Measurements from ENCODE around the gene RSPH6A. TPM values are rescaled to one million over a fixed set of nuclear protein-coding genes. Genes with fewer than 3 reads are reported as not detected.

RSPH6A gene
- polyA plus RNA-seq, 1 of the 3 experiments (the other 2 are of a cell fraction) = 0.02 TPM

DNA sequence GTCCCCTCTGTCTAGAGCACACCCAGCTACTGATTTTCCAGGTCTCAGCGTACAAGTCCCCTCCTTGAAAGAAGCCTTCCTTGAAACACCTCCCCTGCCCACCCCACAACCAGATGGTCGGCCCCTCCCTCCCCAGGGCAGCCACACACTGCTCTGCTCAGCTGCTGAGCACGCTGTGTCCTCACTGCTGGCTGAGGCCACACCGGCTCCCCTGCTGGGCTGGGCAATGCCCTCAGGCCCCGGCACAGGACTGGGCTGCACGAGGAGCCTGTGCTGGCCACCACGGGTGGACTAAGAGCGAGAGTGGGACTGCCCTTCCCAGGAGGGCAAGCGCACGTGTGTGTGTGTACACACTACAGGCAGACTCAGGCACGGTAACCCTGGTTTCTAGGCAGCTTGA lies 11.8 kb upstream of the RSPH6A start:
- Histone ChIP-seq H3K36me3 (replicated peaks in 1 of 2; ENCODE audit: control insufficient read depth in 1 of 2, insufficient read depth in 2 of 2, low read length in 1 of 2) (peaks cover 8 to 83% of the 10 kb centered on the region in 2 experiments), H3K9ac (no peak overlapping the region), H3K4me2 (no peak overlapping the region), H3K27me3 (ENCODE audit: insufficient read depth) (no peaks in the 10 kb centered on the region), H3K27ac (ENCODE audit: low read depth in 2 of 2, low read length in 1 of 2) (peak overlapping the region in 1 of 2 experiments; percentile 60; a peak in 1 of 4 replicates), H3K79me2 (ENCODE audit: insufficient read depth) (no peaks in the 10 kb centered on the region), H3F3A (replicated peaks; ENCODE audit: insufficient read depth) (no peaks in the 10 kb centered on the region), H4K20me1 (ENCODE audit: insufficient read depth) (no peaks in the 10 kb centered on the region), H2AFZ (ENCODE audit: low read depth) (no peak overlapping the region), H3K4me1 (ENCODE audit: control insufficient read depth in 1 of 2, insufficient read depth in 2 of 2, low read depth in 1 of 2, low read length in 1 of 2) (peaks cover 0 to 17% of the 10 kb centered on the region in 2 experiments; a peak in 1 of 4 replicates), H3K9me3 (no peaks in the 10 kb centered on the region), H3K4me3 (ENCODE audit: low read depth in 2 of 2, low read length in 1 of 2) (no peak overlapping the region), H3K9me2 (no peaks in the 10 kb centered on the region)
- TF ChIP-seq, protein P1, sequence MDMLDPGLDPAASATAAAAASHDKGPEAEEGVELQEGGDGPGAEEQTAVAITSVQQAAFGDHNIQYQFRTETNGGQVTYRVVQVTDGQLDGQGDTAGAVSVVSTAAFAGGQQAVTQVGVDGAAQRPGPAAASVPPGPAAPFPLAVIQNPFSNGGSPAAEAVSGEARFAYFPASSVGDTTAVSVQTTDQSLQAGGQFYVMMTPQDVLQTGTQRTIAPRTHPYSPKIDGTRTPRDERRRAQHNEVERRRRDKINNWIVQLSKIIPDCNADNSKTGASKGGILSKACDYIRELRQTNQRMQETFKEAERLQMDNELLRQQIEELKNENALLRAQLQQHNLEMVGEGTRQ (IDR thresholded peaks at IDR 0.05; ENCODE audit: borderline replicate concordance, low read depth, low read length) = no peak
- peak; percentile 90; the same call in 1 of the 2 replicates for TF ChIP-seq MXI1 (IDR thresholded peaks at IDR 0.05; ENCODE audit: low read depth, low read length)
- POLR2A ChIA-PET = interaction anchor here (1.2 to 1.5 kb wide), 2 partner anchors 10 to 59 kb away, joined by 3 to 9 read pairs; partner anchors contain the start of gene IRF2BP1
- WGBS (ENCODE audit: low lambda C conversion rate) = 80% methylated on average over 11 of the region's 11 CpGs
- DNase-seq = peak; percentile 76
- CTCF ChIA-PET = interaction anchor here (0.9 to 10.9 kb wide), 10 partner anchors 11 to 57 kb away, joined by 3 to 137 read pairs (median 4); partner anchors contain the start of genes DMWD, FOXA3 and RSPH6A

DNA sequence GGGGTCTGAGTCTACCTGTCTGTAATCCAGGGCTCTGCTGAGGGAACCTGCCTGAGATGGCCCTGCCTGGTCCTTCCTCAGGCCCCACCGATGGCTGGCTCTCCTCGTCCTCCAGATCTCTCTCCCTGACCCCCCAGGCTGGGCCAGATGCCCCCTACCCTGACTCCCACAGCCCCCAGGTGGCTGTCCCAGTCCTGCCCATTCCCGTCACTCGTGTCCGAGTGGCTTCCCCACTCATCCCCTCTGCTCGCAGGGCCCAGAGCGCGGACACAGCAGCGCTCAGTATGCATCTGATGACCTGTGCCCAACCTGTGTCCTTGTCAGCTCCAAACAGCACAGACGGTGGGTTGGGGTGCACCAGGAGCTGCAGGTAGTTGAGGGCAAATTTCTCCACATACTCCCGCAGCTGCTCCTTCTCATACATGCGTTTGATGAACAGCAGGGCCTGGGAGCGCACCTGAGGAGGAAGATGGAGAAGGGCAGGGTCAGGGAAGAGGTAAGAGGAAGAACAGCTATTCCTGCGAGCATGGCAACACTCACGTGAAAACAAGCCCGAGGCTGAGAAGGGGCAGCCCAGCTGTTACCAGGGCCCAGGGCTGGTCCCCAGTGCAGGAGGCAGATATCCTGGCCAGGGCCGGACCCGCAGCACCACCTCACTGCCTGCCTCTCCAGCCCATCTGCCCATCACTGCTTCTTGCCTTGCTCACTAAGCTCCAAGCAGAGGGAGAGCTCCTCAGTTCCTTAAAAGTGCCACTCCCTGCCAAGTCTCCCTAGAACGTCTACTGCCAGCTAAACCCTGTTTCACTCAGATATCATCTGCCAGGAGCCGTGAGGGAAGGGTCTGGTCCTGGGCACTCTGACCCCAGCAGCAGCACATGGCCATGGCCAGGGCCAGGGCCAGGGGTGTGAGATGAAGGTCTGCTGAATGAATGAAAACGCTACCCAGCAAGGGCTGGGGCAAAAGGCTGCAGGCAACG lies 11.1 kb upstream of the RSPH6A start:
- no peaks in the 10 kb centered on the region for H3K79me2 ChIP-seq (ENCODE audit: insufficient read depth)
- no peak overlapping the region for H2AFZ ChIP-seq (ENCODE audit: low read depth)
- H3K4me2 ChIP-seq = no peak overlapping the region
- no peak overlapping the region for H3K4me3 ChIP-seq (ENCODE audit: low read depth in 2 of 2, low read length in 1 of 2)
- no peaks in the 10 kb centered on the region for H3K27me3 ChIP-seq (ENCODE audit: insufficient read depth)
- no peaks in the 10 kb centered on the region for H3K9me3 ChIP-seq
- CTCF ChIA-PET = interaction anchor here (0.9 to 10.9 kb wide), 8 partner anchors 10 to 56 kb away, joined by 3 to 137 read pairs (median 4); partner anchors contain the start of genes DMWD and RSPH6A
- POLR2A ChIA-PET = interaction anchor here (1.2 to 1.5 kb wide), 2 partner anchors 9 to 60 kb away, joined by 3 to 9 read pairs; partner anchors contain the start of gene IRF2BP1
- peaks cover 0 to 17% of the 10 kb centered on the region in 2 experiments; a peak in 1 of 4 replicates for H3K4me1 ChIP-seq (ENCODE audit: control insufficient read depth in 1 of 2, insufficient read depth in 2 of 2, low read depth in 1 of 2, low read length in 1 of 2)
- H3K27ac ChIP-seq (ENCODE audit: low read depth in 2 of 2, low read length in 1 of 2) = peak overlapping the region in 1 of 2 experiments; percentile 34; a peak in 1 of 4 replicates
- no peaks in the 10 kb centered on the region for H3F3A ChIP-seq (replicated peaks; ENCODE audit: insufficient read depth)
- peaks cover 8 to 81% of the 10 kb centered on the region in 2 experiments for H3K36me3 ChIP-seq (replicated peaks in 1 of 2; ENCODE audit: control insufficient read depth in 1 of 2, insufficient read depth in 2 of 2, low read length in 1 of 2)
- peak; percentile 70 for DNase-seq
- 83% methylated on average over 22 of the region's 22 CpGs for WGBS (ENCODE audit: low lambda C conversion rate)
- TF ChIP-seq RCOR1 (IDR thresholded peaks at IDR 0.05; ENCODE audit: low read length) (no peak), ELF1 (IDR thresholded peaks at IDR 0.05) (no peak), SIN3A (IDR thresholded peaks at IDR 0.05; ENCODE audit: borderline replicate concordance, low read depth, low read length) (no peak), GATA2 (CRISPR knock-in tag; IDR thresholded peaks at IDR 0.05) (peak; percentile 88)
- TF ChIP-seq, protein P2, sequence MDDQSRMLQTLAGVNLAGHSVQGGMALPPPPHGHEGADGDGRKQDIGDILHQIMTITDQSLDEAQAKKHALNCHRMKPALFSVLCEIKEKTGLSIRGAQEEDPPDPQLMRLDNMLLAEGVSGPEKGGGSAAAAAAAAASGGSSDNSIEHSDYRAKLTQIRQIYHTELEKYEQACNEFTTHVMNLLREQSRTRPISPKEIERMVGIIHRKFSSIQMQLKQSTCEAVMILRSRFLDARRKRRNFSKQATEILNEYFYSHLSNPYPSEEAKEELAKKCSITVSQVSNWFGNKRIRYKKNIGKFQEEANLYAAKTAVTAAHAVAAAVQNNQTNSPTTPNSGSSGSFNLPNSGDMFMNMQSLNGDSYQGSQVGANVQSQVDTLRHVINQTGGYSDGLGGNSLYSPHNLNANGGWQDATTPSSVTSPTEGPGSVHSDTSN (IDR thresholded peaks at IDR 0.05) = no peak
- no peaks in the 10 kb centered on the region for H3K9me2 ChIP-seq
- no peaks in the 10 kb centered on the region for H4K20me1 ChIP-seq (ENCODE audit: insufficient read depth)
- no peak overlapping the region for H3K9ac ChIP-seq
